ENCODE results near the gene TJP2. TPM values are rescaled to one million over a fixed set of nuclear protein-coding genes. Genes with fewer than 3 reads are reported as not detected.

TJP2 gene
- total RNA-seq, 1 donor from 2014 or later, result 254 TPM

DNA sequence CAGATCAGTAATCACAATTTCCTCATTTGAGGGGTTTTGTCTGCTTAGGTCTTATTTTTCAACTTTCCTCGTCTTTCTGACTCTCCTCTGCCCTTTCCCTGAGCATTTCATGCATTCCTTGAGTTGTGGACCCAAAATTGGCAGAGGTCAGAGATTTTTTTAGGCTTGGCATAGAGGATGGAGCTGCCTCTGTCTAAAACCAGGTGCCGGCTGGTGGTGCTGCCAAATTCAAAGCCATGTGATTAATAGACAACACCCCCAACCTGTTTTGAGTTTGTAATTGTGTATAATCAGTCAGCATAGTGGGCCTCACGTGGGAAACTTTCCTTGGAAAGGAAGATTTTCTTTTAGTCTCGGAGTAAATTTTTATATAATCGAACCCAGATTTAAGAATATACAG lies 39.6 kb downstream of the TJP2 start:
- DNase-seq (ENCODE audit: low spot score, unreplicated experiment), result no peak
- peaks cover 15% of the 10 kb centered on the region for H3K36me3 Mint-ChIP-seq (ENCODE audit: insufficient read depth)
- TF ChIP-seq, protein P1, sequence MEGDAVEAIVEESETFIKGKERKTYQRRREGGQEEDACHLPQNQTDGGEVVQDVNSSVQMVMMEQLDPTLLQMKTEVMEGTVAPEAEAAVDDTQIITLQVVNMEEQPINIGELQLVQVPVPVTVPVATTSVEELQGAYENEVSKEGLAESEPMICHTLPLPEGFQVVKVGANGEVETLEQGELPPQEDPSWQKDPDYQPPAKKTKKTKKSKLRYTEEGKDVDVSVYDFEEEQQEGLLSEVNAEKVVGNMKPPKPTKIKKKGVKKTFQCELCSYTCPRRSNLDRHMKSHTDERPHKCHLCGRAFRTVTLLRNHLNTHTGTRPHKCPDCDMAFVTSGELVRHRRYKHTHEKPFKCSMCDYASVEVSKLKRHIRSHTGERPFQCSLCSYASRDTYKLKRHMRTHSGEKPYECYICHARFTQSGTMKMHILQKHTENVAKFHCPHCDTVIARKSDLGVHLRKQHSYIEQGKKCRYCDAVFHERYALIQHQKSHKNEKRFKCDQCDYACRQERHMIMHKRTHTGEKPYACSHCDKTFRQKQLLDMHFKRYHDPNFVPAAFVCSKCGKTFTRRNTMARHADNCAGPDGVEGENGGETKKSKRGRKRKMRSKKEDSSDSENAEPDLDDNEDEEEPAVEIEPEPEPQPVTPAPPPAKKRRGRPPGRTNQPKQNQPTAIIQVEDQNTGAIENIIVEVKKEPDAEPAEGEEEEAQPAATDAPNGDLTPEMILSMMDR (IDR thresholded peaks at IDR 0.05; ENCODE audit: unreplicated experiment), result no peak
- H3K4me3 Mint-ChIP-seq (ENCODE audit: low read depth), result no peak overlapping the region
- peaks cover 17% of the 10 kb centered on the region for H3K4me1 Mint-ChIP-seq (ENCODE audit: low read depth)
- no peaks in the 10 kb centered on the region for H3K9me3 Mint-ChIP-seq (ENCODE audit: low read depth)
- no peak overlapping the region for H3K27ac Mint-ChIP-seq
- H3K27me3 Mint-ChIP-seq, result no peaks in the 10 kb centered on the region

DNA sequence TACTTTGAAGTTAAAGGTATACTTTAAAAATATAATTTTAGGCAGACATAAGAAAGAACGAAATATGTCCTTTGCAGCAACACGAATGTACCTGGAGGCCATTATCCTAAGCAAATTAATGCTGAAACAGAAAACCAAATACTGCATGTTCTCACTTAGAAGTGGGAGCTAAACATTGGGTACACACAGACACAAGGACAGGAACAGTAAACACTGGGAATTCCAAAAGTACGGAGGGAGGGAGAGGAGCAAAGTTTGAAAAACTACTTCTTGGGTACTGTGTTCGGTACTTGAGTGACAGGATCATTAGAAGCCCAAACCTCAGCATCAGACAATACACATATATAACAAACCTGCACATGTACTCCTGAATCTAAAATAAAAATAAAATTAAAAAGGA lies 40.9 kb downstream of the TJP2 start:
- Mint-ChIP-seq H3K27ac (no peak overlapping the region), H3K27me3 (no peaks in the 10 kb centered on the region), H3K9me3 (ENCODE audit: low read depth) (no peaks in the 10 kb centered on the region), H3K4me1 (ENCODE audit: low read depth) (peaks cover 17% of the 10 kb centered on the region), H3K36me3 (ENCODE audit: insufficient read depth) (peaks cover 19% of the 10 kb centered on the region), H3K4me3 (ENCODE audit: low read depth) (no peak overlapping the region)
- DNase-seq (ENCODE audit: low spot score, unreplicated experiment), result no peak
- TF ChIP-seq, protein P1 (IDR thresholded peaks at IDR 0.05; ENCODE audit: unreplicated experiment), result no peak

DNA sequence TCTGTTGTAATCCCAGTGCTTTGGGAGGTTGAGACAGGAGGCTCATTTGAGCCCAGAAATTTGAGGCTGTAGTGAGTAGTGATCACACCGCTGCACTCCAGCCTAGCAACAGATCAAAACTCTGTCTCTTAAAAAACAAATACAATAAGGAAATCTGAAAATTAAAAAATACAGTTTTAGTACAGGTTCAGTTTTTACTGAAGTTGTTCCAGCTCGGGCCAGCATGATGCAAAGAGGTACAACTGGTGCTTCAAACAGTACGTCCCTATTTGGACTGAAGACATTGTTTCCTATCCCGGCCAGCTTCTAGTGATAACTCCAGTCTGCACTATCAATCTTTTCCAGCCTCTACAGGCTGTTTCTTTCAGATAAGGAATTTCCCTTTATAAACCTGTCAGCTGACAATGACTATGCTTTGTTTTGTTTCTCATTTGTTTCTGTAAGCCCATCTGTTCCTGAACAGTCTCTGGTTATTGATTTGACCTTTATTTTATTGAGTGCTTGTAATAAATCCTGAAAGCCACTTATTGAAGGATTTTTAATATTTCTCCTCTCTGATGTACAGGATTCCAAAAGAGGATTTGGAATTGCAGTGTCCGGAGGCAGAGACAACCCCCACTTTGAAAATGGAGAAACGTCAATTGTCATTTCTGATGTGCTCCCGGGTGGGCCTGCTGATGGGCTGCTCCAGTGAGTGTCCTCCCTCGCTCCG lies 41.9 kb downstream of the TJP2 start:
- no peak for DNase-seq (ENCODE audit: low spot score, unreplicated experiment)
- Mint-ChIP-seq H3K4me3 (ENCODE audit: low read depth) (no peak overlapping the region), H3K9me3 (ENCODE audit: low read depth) (no peaks in the 10 kb centered on the region), H3K27ac (peak overlapping the region; percentile 4), H3K27me3 (no peaks in the 10 kb centered on the region), H3K4me1 (ENCODE audit: low read depth) (peaks cover 17% of the 10 kb centered on the region), H3K36me3 (ENCODE audit: insufficient read depth) (peaks cover 26% of the 10 kb centered on the region)
- TF ChIP-seq, protein P1 (IDR thresholded peaks at IDR 0.05; ENCODE audit: unreplicated experiment), result no peak

DNA sequence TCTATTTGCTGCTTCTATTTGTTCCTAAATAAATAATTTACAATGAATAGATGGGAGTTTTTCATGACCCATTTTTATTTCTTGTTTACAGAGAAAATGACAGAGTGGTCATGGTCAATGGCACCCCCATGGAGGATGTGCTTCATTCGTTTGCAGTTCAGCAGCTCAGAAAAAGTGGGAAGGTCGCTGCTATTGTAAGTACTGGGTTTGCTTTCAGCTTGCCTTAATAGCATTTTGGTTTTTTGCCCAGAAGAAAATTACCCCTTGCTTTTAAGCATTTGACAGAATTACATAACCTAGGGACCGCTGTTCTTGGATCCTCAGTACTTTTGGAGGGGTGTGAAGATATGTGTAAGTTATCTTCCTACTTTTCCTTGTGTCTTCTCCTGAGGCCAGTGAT lies 44.1 kb downstream of the TJP2 start:
- no peak for DNase-seq (ENCODE audit: low spot score, unreplicated experiment)
- H3K36me3 Mint-ChIP-seq (ENCODE audit: insufficient read depth), result peaks cover 24% of the 10 kb centered on the region
- TF ChIP-seq, protein P1 (IDR thresholded peaks at IDR 0.05; ENCODE audit: unreplicated experiment), result no peak
- peaks cover 17% of the 10 kb centered on the region for H3K4me1 Mint-ChIP-seq (ENCODE audit: low read depth)
- no peaks in the 10 kb centered on the region for H3K27me3 Mint-ChIP-seq
- H3K9me3 Mint-ChIP-seq (ENCODE audit: low read depth), result no peaks in the 10 kb centered on the region
- H3K4me3 Mint-ChIP-seq (ENCODE audit: low read depth), result no peak overlapping the region
- no peak overlapping the region for H3K27ac Mint-ChIP-seq

DNA sequence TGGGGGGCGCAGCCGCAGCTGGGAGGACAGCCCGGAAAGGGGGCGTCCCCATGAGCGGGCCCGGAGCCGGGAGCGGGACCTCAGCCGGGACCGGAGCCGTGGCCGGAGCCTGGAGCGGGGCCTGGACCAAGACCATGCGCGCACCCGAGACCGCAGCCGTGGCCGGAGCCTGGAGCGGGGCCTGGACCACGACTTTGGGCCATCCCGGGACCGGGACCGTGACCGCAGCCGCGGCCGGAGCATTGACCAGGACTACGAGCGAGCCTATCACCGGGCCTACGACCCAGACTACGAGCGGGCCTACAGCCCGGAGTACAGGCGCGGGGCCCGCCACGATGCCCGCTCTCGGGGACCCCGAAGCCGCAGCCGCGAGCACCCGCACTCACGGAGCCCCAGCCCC lies 47.0 kb downstream of the TJP2 start:
- H3K36me3 Mint-ChIP-seq (ENCODE audit: insufficient read depth), result peaks cover 26% of the 10 kb centered on the region
- H3K27me3 Mint-ChIP-seq, result no peaks in the 10 kb centered on the region
- TF ChIP-seq, protein P1 (IDR thresholded peaks at IDR 0.05; ENCODE audit: unreplicated experiment), result no peak
- H3K9me3 Mint-ChIP-seq (ENCODE audit: low read depth), result no peaks in the 10 kb centered on the region
- H3K4me1 Mint-ChIP-seq (ENCODE audit: low read depth), result peaks cover 4% of the 10 kb centered on the region
- DNase-seq (ENCODE audit: low spot score, unreplicated experiment), result no peak
- no peak overlapping the region for H3K27ac Mint-ChIP-seq
- no peak overlapping the region for H3K4me3 Mint-ChIP-seq (ENCODE audit: low read depth)

Data from progenitor cell of endocrine pancreas (in vitro differentiated cells).